ENCODE measurements around the gene CRY1.
A peak's percentile ranks its signal among the peaks of the same experiment; 100 is the strongest.
"Not testable (repeated sequence)": the region's sequence is repeated elsewhere in the genome, so short reads cannot be mapped to it uniquely, and the experiment has no call there.

CRY1 gene

DNA sequence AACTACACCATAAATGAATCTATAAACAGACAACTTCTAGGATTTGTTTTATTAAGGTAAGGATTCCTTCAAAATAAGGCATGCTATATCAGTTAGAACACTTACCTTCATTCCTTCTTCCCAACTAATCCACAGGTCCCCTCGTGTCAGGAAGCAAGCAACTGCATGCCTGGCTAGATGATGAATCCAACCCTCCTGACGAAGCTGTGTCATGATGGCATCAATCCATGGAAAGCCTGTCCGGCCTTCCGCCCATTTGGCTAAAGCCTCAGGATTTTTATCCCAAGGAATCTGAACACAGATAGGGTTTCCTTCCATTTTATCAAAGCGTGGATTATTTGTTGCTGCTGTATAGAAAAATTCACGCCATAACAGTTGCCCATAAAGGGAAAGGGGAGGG is 93.9 kb downstream of the CRY1 start:
- H3K27me3 ChIP-seq, result no peaks in the 10 kb centered on the region
- TF ChIP-seq, protein P1, sequence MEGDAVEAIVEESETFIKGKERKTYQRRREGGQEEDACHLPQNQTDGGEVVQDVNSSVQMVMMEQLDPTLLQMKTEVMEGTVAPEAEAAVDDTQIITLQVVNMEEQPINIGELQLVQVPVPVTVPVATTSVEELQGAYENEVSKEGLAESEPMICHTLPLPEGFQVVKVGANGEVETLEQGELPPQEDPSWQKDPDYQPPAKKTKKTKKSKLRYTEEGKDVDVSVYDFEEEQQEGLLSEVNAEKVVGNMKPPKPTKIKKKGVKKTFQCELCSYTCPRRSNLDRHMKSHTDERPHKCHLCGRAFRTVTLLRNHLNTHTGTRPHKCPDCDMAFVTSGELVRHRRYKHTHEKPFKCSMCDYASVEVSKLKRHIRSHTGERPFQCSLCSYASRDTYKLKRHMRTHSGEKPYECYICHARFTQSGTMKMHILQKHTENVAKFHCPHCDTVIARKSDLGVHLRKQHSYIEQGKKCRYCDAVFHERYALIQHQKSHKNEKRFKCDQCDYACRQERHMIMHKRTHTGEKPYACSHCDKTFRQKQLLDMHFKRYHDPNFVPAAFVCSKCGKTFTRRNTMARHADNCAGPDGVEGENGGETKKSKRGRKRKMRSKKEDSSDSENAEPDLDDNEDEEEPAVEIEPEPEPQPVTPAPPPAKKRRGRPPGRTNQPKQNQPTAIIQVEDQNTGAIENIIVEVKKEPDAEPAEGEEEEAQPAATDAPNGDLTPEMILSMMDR (IDR thresholded peaks at IDR 0.05), result no peak
- H3K4me3 ChIP-seq (ENCODE audit: low read depth in 1 of 2, low read length in 1 of 2), result no peak overlapping the region
- H3K36me3 ChIP-seq, result no peaks in the 10 kb centered on the region
- H3K4me1 ChIP-seq (ENCODE audit: control insufficient read depth in 1 of 2, insufficient read depth in 1 of 2, low read depth in 1 of 2, low read length in 1 of 2), result no peaks in the 10 kb centered on the region
- no peaks in the 10 kb centered on the region for H3K9me3 ChIP-seq
- H3K27ac ChIP-seq, result no peak overlapping the region

DNA sequence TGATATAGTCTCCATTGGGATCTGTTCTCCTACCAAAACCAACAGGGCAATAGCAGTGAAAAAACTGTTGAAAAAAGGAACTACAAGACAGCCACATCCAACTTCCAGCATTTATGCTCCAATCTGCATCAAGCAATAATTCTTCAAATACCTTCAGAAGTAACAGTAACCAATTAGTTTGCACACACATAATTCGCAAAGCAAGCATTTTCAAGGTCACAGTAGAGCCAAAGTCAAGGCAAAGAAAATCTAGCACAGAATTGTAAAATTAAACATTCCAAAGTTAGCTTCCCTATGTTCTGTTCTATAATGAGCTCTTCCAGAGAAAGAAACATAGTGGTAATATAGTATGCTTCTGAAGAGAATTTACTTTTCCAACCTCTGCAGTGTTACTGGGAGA is 95.4 kb downstream of the CRY1 start:
- no peak overlapping the region for H3K4me3 ChIP-seq (ENCODE audit: low read depth in 1 of 2, low read length in 1 of 2)
- no peaks in the 10 kb centered on the region for H3K4me1 ChIP-seq (ENCODE audit: control insufficient read depth in 1 of 2, insufficient read depth in 1 of 2, low read depth in 1 of 2, low read length in 1 of 2)
- no peaks in the 10 kb centered on the region for H3K9me3 ChIP-seq
- no peaks in the 10 kb centered on the region for H3K27me3 ChIP-seq
- H3K36me3 ChIP-seq, result no peaks in the 10 kb centered on the region
- no peak overlapping the region for H3K27ac ChIP-seq
- TF ChIP-seq, protein P1 (IDR thresholded peaks at IDR 0.05), result no peak

DNA sequence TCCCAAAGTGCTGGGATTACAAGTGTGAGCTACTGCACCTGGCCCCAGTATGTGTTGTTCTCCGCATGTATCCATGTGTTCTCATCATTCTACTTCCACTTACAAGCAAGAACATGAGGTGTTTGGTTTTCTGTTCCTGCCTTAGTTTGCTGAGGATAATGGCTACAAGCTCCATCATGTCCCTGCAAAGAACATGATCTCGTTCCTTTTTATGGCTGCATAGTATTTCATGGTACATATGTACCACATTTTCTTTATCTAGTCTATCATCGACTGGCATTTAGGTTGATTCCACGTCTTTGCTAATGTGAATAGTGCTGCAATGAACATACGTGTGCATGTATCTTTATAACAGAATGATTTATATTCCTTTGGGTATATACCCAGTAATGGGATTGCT is 97.2 kb downstream of the CRY1 start:
- not testable (repeated sequence) for H3K4me3 ChIP-seq (ENCODE audit: low read depth in 1 of 2, low read length in 1 of 2); H3K27ac ChIP-seq; H3K4me1 ChIP-seq (ENCODE audit: control insufficient read depth in 1 of 2, insufficient read depth in 1 of 2, low read depth in 1 of 2, low read length in 1 of 2); H3K36me3 ChIP-seq; H3K9me3 ChIP-seq; H3K27me3 ChIP-seq

DNA sequence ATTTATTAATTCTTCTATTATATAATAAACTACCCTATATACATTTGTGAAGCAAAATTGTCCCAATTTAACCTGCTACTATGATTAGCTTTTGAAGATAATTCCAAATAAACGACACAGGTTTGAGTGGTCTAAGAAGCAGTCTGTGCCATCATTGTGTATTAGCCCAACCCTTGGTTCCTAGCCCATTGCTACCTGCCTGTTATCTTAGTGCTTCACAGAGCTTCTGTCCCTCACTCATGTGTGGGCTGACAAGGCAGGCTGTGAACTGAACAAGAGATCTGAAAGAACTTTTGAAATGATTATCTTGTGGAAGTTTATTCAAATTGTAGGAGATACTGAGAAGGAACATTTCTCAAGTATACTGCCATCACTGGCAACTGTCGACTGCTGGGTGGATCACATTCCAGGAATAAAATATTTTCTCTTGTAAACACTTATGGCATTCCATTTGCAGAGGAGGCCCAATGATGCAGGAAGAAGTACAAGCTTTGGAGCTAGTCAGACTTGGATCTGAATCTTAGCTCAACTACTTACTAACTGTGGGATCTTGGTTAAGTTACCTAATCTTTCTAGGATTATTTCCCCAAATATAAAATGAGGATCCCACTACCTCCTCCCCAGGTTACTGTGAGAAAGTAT is 98.6 kb downstream of the CRY1 start:
- Histone ChIP-seq H3K4me3 (ENCODE audit: low read depth in 1 of 2, low read length in 1 of 2) (no peak overlapping the region), H3K36me3 (no peaks in the 10 kb centered on the region), H3K27ac (no peak overlapping the region), H3K9me3 (no peaks in the 10 kb centered on the region), H3K27me3 (no peaks in the 10 kb centered on the region), H3K4me1 (ENCODE audit: control insufficient read depth in 1 of 2, insufficient read depth in 1 of 2, low read depth in 1 of 2, low read length in 1 of 2) (no peaks in the 10 kb centered on the region)
- TF ChIP-seq, protein P1 (IDR thresholded peaks at IDR 0.05), result no peak

DNA sequence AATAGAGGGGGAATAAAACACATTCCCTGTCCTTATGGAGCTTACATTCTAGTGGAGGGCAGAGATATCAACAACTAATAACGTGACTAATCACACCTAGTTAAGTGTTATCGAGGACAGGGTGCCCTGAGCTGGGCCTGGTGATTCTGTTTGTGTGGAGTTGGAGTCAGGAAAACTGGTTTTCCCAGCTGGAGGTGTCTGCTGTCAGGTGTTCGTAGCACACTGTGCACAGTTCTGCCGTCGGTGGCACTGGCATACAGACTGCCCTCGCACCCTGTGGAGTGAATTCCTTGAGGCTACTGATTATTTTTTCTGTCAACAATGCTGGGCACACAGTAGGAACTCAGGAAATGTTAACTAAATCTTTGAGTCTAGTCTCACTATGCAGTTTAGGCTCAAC is 105.5 kb downstream of the CRY1 start:
- Histone ChIP-seq H3K4me3 (ENCODE audit: low read depth in 1 of 2, low read length in 1 of 2) (no peak overlapping the region), H3K27me3 (no peaks in the 10 kb centered on the region), H3K36me3 (no peaks in the 10 kb centered on the region), H3K9me3 (no peaks in the 10 kb centered on the region), H3K27ac (no peak overlapping the region), H3K4me1 (ENCODE audit: control insufficient read depth in 1 of 2, insufficient read depth in 1 of 2, low read depth in 1 of 2, low read length in 1 of 2) (peaks cover 9 to 14% of the 10 kb centered on the region in 2 experiments)
- TF ChIP-seq, protein P1 (IDR thresholded peaks at IDR 0.05), result no peak

DNA sequence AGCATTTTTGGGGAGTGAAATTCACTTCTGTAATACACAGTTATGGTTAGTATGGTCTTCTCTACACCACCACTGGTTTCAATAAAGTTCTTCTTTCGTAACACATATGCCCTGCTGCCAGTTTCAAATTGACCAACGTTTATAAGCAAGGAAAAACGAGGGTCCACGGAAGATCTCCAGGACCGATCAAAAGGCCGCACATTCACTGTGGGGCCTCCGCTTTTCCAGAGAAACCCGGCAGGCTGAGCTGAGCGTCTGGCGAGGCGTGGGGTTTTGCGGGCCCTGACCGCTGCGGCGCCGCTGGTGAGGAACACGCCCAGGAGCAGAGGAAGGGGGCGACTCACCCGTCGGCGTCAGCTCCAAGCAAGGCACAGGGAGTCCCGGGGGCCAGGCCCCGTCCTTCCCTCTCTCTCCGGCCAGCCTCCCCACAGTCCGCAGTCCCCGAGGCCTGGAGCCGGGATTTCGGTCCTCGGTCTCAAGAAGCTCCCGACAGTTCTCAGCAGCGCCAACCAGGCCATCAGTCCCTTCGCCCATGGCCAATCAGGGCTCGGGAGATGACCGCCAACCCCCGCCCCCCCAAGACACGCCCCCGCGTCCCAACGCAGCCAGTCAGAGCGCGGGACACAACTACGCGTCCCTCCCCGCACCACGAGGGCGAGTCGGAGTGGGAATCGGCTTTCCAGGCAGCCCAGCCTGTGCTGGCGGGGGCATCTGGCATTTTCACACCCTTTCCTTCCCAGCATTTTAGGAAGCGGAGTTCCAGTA is 106.5 kb downstream of the CRY1 start, which contains the start of gene MTERF2:
MTERF2 (minus strand) TSS at position 522 of the 765 bp plus-strand sequence. CDS start 8,432 bp downstream, outside the sequence.
- Histone ChIP-seq H3K27me3 (no peaks in the 10 kb centered on the region), H3K36me3 (no peaks in the 10 kb centered on the region), H3K27ac (peak within 1 kb of the TSS; percentile 68), H3K9me3 (no peaks in the 10 kb centered on the region), H3K4me3 (ENCODE audit: low read depth in 1 of 2, low read length in 1 of 2) (peak within 1 kb of the TSS; percentile 75), H3K4me1 (ENCODE audit: control insufficient read depth in 1 of 2, insufficient read depth in 1 of 2, low read depth in 1 of 2, low read length in 1 of 2) (peaks cover 9 to 14% of the 10 kb centered on the region in 2 experiments)
- TF ChIP-seq, protein P1 (IDR thresholded peaks at IDR 0.05), result no peak

Measured in neutrophil (primary cell).